ENCODE data around the gene SBF2. TPM values are rescaled to one million over a fixed set of nuclear protein-coding genes. Genes with fewer than 3 reads are reported as not detected.

The SBF2 gene
- total and polyA plus RNA-seq, 2 donors (not counting 1 experiment from before 2014, with no cell fraction given), result 5.6 to 17.7 TPM

- Mint-ChIP-seq H3K4me1 (peaks cover 6% of the 10 kb centered on the region), H3K4me3 (no peak overlapping the region), H3K27me3 (peaks cover 4% of the 10 kb centered on the region), H3K9me3 (ENCODE audit: insufficient read depth) (no peaks in the 10 kb centered on the region), H3K27ac (no peak overlapping the region)
- Histone ChIP-seq H3K9me3 (ENCODE audit: control extremely low read depth in 1 of 3, control insufficient read depth in 2 of 3, insufficient read depth in 1 of 3, low read length in 2 of 3) (no peaks in the 10 kb centered on the region), H3K27me3 (replicated peaks in 1 of 4; ENCODE audit: control extremely low read depth in 1 of 4, control insufficient read depth in 3 of 4, insufficient read depth in 4 of 4, low read length in 3 of 4) (no peaks in the 10 kb centered on the region), H3K36me3 (replicated peaks in 1 of 2; ENCODE audit: control extremely low read depth in 1 of 2, control insufficient read depth in 1 of 2, extremely low read depth in 1 of 2, insufficient read depth in 2 of 2, low read length in 1 of 2) (no peaks in the 10 kb centered on the region), H3K27ac (ENCODE audit: low read length in 2 of 2) (no peak overlapping the region), H2AFZ (ENCODE audit: insufficient read depth, low read depth, low read length, poor library complexity, severe bottlenecking) (no peak overlapping the region), H3K4me3 (ENCODE audit: control extremely low read depth in 1 of 5, extremely low read depth in 1 of 5, insufficient read depth in 1 of 5, low read depth in 2 of 5, low read length in 4 of 5) (no peak overlapping the region), H3K4me2 (replicated peaks; ENCODE audit: low read depth, low read length, poor library complexity, severe bottlenecking) (no peak overlapping the region), H3K9ac (ENCODE audit: low read length) (no peak overlapping the region), H3K79me2 (ENCODE audit: control insufficient read depth, insufficient read depth, low read length) (peaks cover 12% of the 10 kb centered on the region), H4K20me1 (ENCODE audit: control insufficient read depth, insufficient read depth, low read length, poor library complexity, severe bottlenecking) (no peaks in the 10 kb centered on the region), H3K4me1 (ENCODE audit: control insufficient read depth in 2 of 2, insufficient read depth in 2 of 2, low read length in 2 of 2) (no peaks in the 10 kb centered on the region)
- intact Hi-C loops (cut with micrococcal nuclease), result no loop called here
- TF ChIP-seq CTCF (IDR thresholded peaks at IDR 0.05) (no peak), EZH2 (IDR thresholded peaks at IDR 0.05; ENCODE audit: borderline replicate concordance, insufficient read depth, low read depth, low read length, poor library complexity, severe bottlenecking) (no peak)
- POLR2A ChIA-PET, result interaction anchor here (0.6 kb wide), 1 partner anchor 25 kb away, joined by 3 read pairs; no protein-coding TSS in a partner anchor
- ATAC-seq (ENCODE audit: low read depth), result no peak
- CTCF ChIA-PET, result interaction anchor here (1.7 kb wide), 1 partner anchor 26 kb away, joined by 6 read pairs; no protein-coding TSS in a partner anchor
- no peak for DNase-seq
Measured at GRCh38 chr11:10282117-10282516, 11.9 kb downstream of the SBF2 start.

GRCh38 chr11:10275714-10276113 is 18.3 kb downstream of the SBF2 start:
- no peaks in the 10 kb centered on the region for H3K9me3 ChIP-seq (ENCODE audit: control extremely low read depth in 1 of 3, control insufficient read depth in 2 of 3, insufficient read depth in 1 of 3, low read length in 2 of 3)
- Mint-ChIP-seq H3K27me3 (no peaks in the 10 kb centered on the region), H3K4me3 (no peak overlapping the region), H3K9me3 (ENCODE audit: insufficient read depth) (no peaks in the 10 kb centered on the region), H3K4me1 (peaks cover 3% of the 10 kb centered on the region), H3K27ac (no peak overlapping the region)
- peaks cover 0 to 4% of the 10 kb centered on the region in 2 donors for H3K4me1 ChIP-seq (ENCODE audit: control insufficient read depth in 2 of 2, insufficient read depth in 2 of 2, low read length in 2 of 2)
- H3K4me2 ChIP-seq (replicated peaks; ENCODE audit: low read depth, low read length, poor library complexity, severe bottlenecking), result no peak overlapping the region
- no peak overlapping the region for H3K4me3 ChIP-seq (ENCODE audit: control extremely low read depth in 1 of 5, extremely low read depth in 1 of 5, insufficient read depth in 1 of 5, low read depth in 2 of 5, low read length in 4 of 5)
- H4K20me1 ChIP-seq (ENCODE audit: control insufficient read depth, insufficient read depth, low read length, poor library complexity, severe bottlenecking), result no peaks in the 10 kb centered on the region
- no peaks in the 10 kb centered on the region for H3K36me3 ChIP-seq (replicated peaks in 1 of 2; ENCODE audit: control extremely low read depth in 1 of 2, control insufficient read depth in 1 of 2, extremely low read depth in 1 of 2, insufficient read depth in 2 of 2, low read length in 1 of 2)
- H3K27me3 ChIP-seq (replicated peaks in 1 of 4; ENCODE audit: control extremely low read depth in 1 of 4, control insufficient read depth in 3 of 4, insufficient read depth in 4 of 4, low read length in 3 of 4), result no peaks in the 10 kb centered on the region
- TF ChIP-seq CTCF (IDR thresholded peaks at IDR 0.05) (no peak), EZH2 (IDR thresholded peaks at IDR 0.05; ENCODE audit: borderline replicate concordance, insufficient read depth, low read depth, low read length, poor library complexity, severe bottlenecking) (no peak)
- ATAC-seq (ENCODE audit: low read depth), result no peak
- H3K79me2 ChIP-seq (ENCODE audit: control insufficient read depth, insufficient read depth, low read length), result no peaks in the 10 kb centered on the region
- H3K27ac ChIP-seq (ENCODE audit: low read length in 2 of 2), result no peak overlapping the region
- POLR2A ChIA-PET, result no interaction called here
- CTCF ChIA-PET, result no interaction called here
- H2AFZ ChIP-seq (ENCODE audit: insufficient read depth, low read depth, low read length, poor library complexity, severe bottlenecking), result no peak overlapping the region
- intact Hi-C loops (cut with micrococcal nuclease), result no loop called here
- H3K9ac ChIP-seq (ENCODE audit: low read length), result no peak overlapping the region
- no peak for DNase-seq

Measured in B cell (primary cell).